A549 (cell line): ENCODE measurements around the gene CYP24A1. TPM values are rescaled to one million over a fixed set of nuclear protein-coding genes. Genes with fewer than 3 reads are reported as not detected.

ENCODE experiments used
- ATAC-seq, 2 experiments: fragments of 200-7000 bp in 1 of 2; fragments of >200 bp in 1 of 2; cut with Nextera tagmentation in 1 of 2; cut with Tn5 transposase in 1 of 2; 3 replicates each; pipeline versions ENCODE4 v1.8.0 to v1.9.1; 2018 to 2020; ENCODE audit warnings: mild to moderate bottlenecking in 1 of 2, moderate library complexity in 1 of 2
- CTCF ChIA-PET: fragments of 300-600 bp; sonication (Branson Sonifier 250); formaldehyde crosslinking; extraction: SDS; loops from one replicate; lab custom pipeline; 2021; ENCODE audit warnings: antibody characterized with exemption, inconsistent platforms; lab: Yijun Ruan, JAX
- POLR2A ChIA-PET: fragments of 350-600 bp; formaldehyde crosslinking; extraction: SDS; loops from one replicate; lab custom pipeline; 2021; ENCODE audit warnings: antibody characterized with exemption, inconsistent platforms; lab: Yijun Ruan, JAX
- DNase-seq, 2 experiments: peaks; one replicate each; pipeline versions ENCODE4 v3.0.0 to v3.0.0-alpha.2; 2011 to 2016; ENCODE audit warnings: low read depth in 1 of 2, low spot score in 1 of 2
- FAIRE-seq: peaks from 2 replicates; lab custom pipeline; 2011; peaks lifted over from hg19 to GRCh38; lab: Jason Lieb, UNC
- H3K27ac ChIP-seq, 2 experiments: fragments of >200 bp; sonication (Bioruptor Twin); formaldehyde crosslinking; 3 replicates each; pipeline ENCODE4 v1.5.1; 2016 to 2017
- H3K4me1 ChIP-seq: fragments of >200 bp; sonication (Bioruptor Twin); formaldehyde crosslinking; 3 replicates; pipeline ENCODE4 v1.6.1; 2016
- H3K4me2 ChIP-seq: fragments of >200 bp; sonication (Bioruptor Twin); formaldehyde crosslinking; 3 replicates; pipeline ENCODE4 v1.6.1; 2016
- H3K4me3 ChIP-seq: fragments of >200 bp; sonication (Bioruptor Twin); formaldehyde crosslinking; 3 replicates; pipeline ENCODE4 v1.5.1; 2016
- H3K9me3 ChIP-seq: fragments of >200 bp; sonication (Bioruptor Twin); formaldehyde crosslinking; 3 replicates; pipeline ENCODE4 v1.6.1; 2016
- CBX2 ChIP-seq: fragments of 200-600 bp; sonication (generic); IDR thresholded peaks from 2 replicates; pipeline ENCODE4 v1.6.1; 2016; ENCODE audit warnings: low read depth, mild to moderate bottlenecking, borderline replicate concordance
- CBX8 ChIP-seq: fragments of 200-600 bp; sonication (generic); IDR thresholded peaks from 2 replicates; pipeline ENCODE4 v1.6.1; 2016
- CHD2 ChIP-seq: fragments of 150-350 bp; IDR thresholded peaks from 2 replicates; pipeline ENCODE4 v1.6.1; 2014; ENCODE audit warnings: low read length; ENCODE audit not compliant: partially characterized antibody
- CHD4 ChIP-seq: fragments of 200-600 bp; sonication (generic); IDR thresholded peaks from 2 replicates; pipeline ENCODE4 v1.6.1; 2016; ENCODE audit warnings: antibody characterized with exemption, mild to moderate bottlenecking, borderline replicate concordance
- EHMT2 ChIP-seq: fragments of 200-600 bp; sonication (generic); IDR thresholded peaks from 2 replicates; pipeline ENCODE4 v1.6.1; 2016; ENCODE audit warnings: antibody characterized with exemption, low read depth, mild to moderate bottlenecking, moderate library complexity
- EP300 ChIP-seq, 2 experiments: fragments of >200 bp; sonication (Bioruptor Twin); formaldehyde crosslinking; IDR thresholded peaks; 2 replicates in 1 of 2; 3 replicates in 1 of 2; pipeline ENCODE4 v1.6.1; 2016 to 2017
- FOSB ChIP-seq: fragments of 250-450 bp; sonication (Bioruptor Pico); IDR thresholded peaks from 2 replicates; pipeline ENCODE4 v1.5.0; 2020; ENCODE audit warnings: mild to moderate bottlenecking, moderate library complexity
- FOXS1 ChIP-seq: fragments of 250-450 bp; sonication (Bioruptor Pico); IDR thresholded peaks from 2 replicates; pipeline ENCODE4 v1.5.0; 2020; ENCODE audit warnings: mild to moderate bottlenecking, moderate library complexity
- GATA3 ChIP-seq: IDR thresholded peaks from 2 replicates; pipeline ENCODE4 v1.6.1; 2012; ENCODE audit warnings: borderline replicate concordance
- HDAC2 ChIP-seq: fragments of 200-600 bp; sonication (generic); IDR thresholded peaks from 2 replicates; pipeline ENCODE4 v1.6.1; 2016
- HES2 ChIP-seq: fragments of >200 bp; sonication (Bioruptor Twin); formaldehyde crosslinking; IDR thresholded peaks from 2 replicates; pipeline ENCODE4 v1.6.1; 2016
- HEYL ChIP-seq: fragments of 250-450 bp; sonication (Bioruptor Pico); IDR thresholded peaks from 2 replicates; pipeline ENCODE4 v1.8.0; 2021; ENCODE audit warnings: mild to moderate bottlenecking, moderate library complexity
- HOXA7 ChIP-seq: fragments of 250-450 bp; sonication (Bioruptor Pico); IDR thresholded peaks from 2 replicates; pipeline ENCODE4 v1.5.0; 2020; ENCODE audit warnings: mild to moderate bottlenecking, moderate library complexity
- HOXB13 ChIP-seq: fragments of 250-450 bp; sonication (Bioruptor Pico); IDR thresholded peaks from 2 replicates; pipeline ENCODE4 v1.5.0; 2020; ENCODE audit warnings: low read depth, mild to moderate bottlenecking, moderate library complexity
- HOXB5 ChIP-seq: fragments of 250-450 bp; sonication (Bioruptor Pico); IDR thresholded peaks from 2 replicates; pipeline ENCODE4 v1.5.0; 2020; ENCODE audit warnings: mild to moderate bottlenecking, moderate library complexity
- JUN ChIP-seq, 2 experiments: fragments of >200 bp; sonication (Bioruptor Twin); formaldehyde crosslinking; IDR thresholded peaks; 2 replicates in 1 of 2; 3 replicates in 1 of 2; pipeline ENCODE4 v1.6.1; 2016 to 2017
- MAFK ChIP-seq: fragments of 450-650 bp; IDR thresholded peaks from 2 replicates; pipeline ENCODE4 v1.6.1; 2014; ENCODE audit not compliant: partially characterized antibody
- MYC ChIP-seq: IDR thresholded peaks from 2 replicates; pipeline ENCODE4 v1.6.1; 2012; ENCODE audit warnings: mild to moderate bottlenecking, inconsistent platforms, low read length, improper control_type of control experiment, borderline replicate concordance
- NFE2L2 ChIP-seq: fragments of 150-350 bp; conservative IDR thresholded peaks from 2 replicates; pipeline ENCODE4 v1.6.1; 2014; ENCODE audit warnings: low read length
- NR3C1 ChIP-seq: fragments of >200 bp; sonication (Bioruptor Twin); formaldehyde crosslinking; IDR thresholded peaks from 3 replicates; pipeline ENCODE4 v1.6.1; 2017
- PHF8 ChIP-seq: fragments of 200-600 bp; sonication (generic); IDR thresholded peaks from 2 replicates; pipeline ENCODE4 v1.6.1; 2016; ENCODE audit warnings: low read depth, mild to moderate bottlenecking, antibody characterized with exemption, moderate library complexity, borderline replicate concordance
- POLR2A ChIP-seq: IDR thresholded peaks from 2 replicates; pipeline ENCODE4 v1.6.1; 2012; ENCODE audit warnings: mild to moderate bottlenecking, low read length
- POLR2AphosphoS2 ChIP-seq: conservative IDR thresholded peaks from 2 replicates; pipeline ENCODE4 v1.6.1; 2012; ENCODE audit warnings: low read length, improper control_type of control experiment, inconsistent platforms
- RAD21 ChIP-seq, 2 experiments: fragments of >200 bp in 1 of 2; sonication (Bioruptor Twin) in 1 of 2; formaldehyde crosslinking in 1 of 2; IDR thresholded peaks in 1 of 2; conservative IDR thresholded peaks in 1 of 2; 2 replicates in 1 of 2; 3 replicates in 1 of 2; pipeline ENCODE4 v1.6.1; 2012 to 2018; ENCODE audit warnings: inconsistent platforms in 1 of 2
- RARB ChIP-seq: fragments of 250-450 bp; sonication (Bioruptor Pico); IDR thresholded peaks from 2 replicates; pipeline ENCODE4 v1.8.0; 2021; ENCODE audit warnings: mild to moderate bottlenecking, moderate library complexity
- RFX5 ChIP-seq: fragments of 450-650 bp; IDR thresholded peaks from 2 replicates; pipeline ENCODE4 v1.7.1; 2014; ENCODE audit warnings: antibody characterized with exemption, mild to moderate bottlenecking, moderate library complexity
- SMC3 ChIP-seq: fragments of >200 bp; sonication (Bioruptor Twin); formaldehyde crosslinking; IDR thresholded peaks from 3 replicates; pipeline ENCODE4 v1.6.1; 2018; ENCODE audit warnings: inconsistent platforms
- TP53 ChIP-seq: fragments of 250-450 bp; sonication (Bioruptor Pico); IDR thresholded peaks from 2 replicates; pipeline ENCODE4 v1.5.0; 2021; ENCODE audit warnings: mild to moderate bottlenecking, moderate library complexity
- USF2 ChIP-seq: fragments of 450-650 bp; IDR thresholded peaks from 2 replicates; pipeline ENCODE4 v1.6.1; 2014; ENCODE audit warnings: antibody characterized with exemption
- ZC3H11A ChIP-seq: fragments of 450-650 bp; IDR thresholded peaks from 2 replicates; pipeline ENCODE4 v1.6.1; 2014; ENCODE audit warnings: antibody characterized with exemption, mild to moderate bottlenecking
- ZFP36 ChIP-seq: fragments of 450-650 bp; IDR thresholded peaks from 2 replicates; pipeline ENCODE4 v1.6.1; 2014; ENCODE audit warnings: borderline replicate concordance; ENCODE audit not compliant: partially characterized antibody
- ZNF302 ChIP-seq: fragments of 250-450 bp; sonication (Bioruptor Pico); IDR thresholded peaks from 2 replicates; pipeline ENCODE4 v1.9.0; 2021; ENCODE audit warnings: inconsistent platforms, mild to moderate bottlenecking, moderate library complexity
- ZSCAN20 ChIP-seq: fragments of 250-450 bp; sonication (Bioruptor Pico); IDR thresholded peaks from 2 replicates; pipeline ENCODE4 v1.8.0; 2022; ENCODE audit warnings: mild to moderate bottlenecking, moderate library complexity
- WGBS: methylation state at CpG from one replicate; pipeline ENCODE4 v1.1.6; 2017; ENCODE audit errors: missing lambda C conversion rate; 5-methylcytosine and 5-hydroxymethylcytosine counted together
- polyA plus RNA-seq, 4 experiments: library from polyadenylated mRNA; depleted of rRNA in 3 of 4; stranded (reverse); fragments of >200 nt; fragmentation: RNase III in 1 of 4; extraction: RNeasy Plus Mini Kit Qiagen cat#74134 plus additional on column Dnase treatment in 1 of 4; gene quantifications; 2 replicates in 3 of 4; 3 replicates in 1 of 4; pipeline ENCODE4 v1.2.3, GENCODE V29; 2011 to 2017
- TF ChIP-seq, protein P1 (sequence below): IDR thresholded peaks from 2 replicates; pipeline ENCODE4 v1.6.1; 2012; ENCODE audit warnings: low read depth, borderline replicate concordance
- TF ChIP-seq, protein P2 (sequence below): fragments of >200 bp; sonication (Bioruptor Twin); formaldehyde crosslinking; IDR thresholded peaks from 3 replicates; pipeline ENCODE4 v1.5.1; 2016
- TF ChIP-seq, protein P3 (sequence below): fragments of 200-600 bp; sonication (generic); IDR thresholded peaks from 2 replicates; pipeline ENCODE4 v1.6.1; 2016; ENCODE audit warnings: antibody characterized with exemption, mild to moderate bottlenecking, moderate library complexity

Gene CYP24A1
- polyA plus RNA-seq, 2 of the 4 experiments (the other 2 are of a cell fraction): 722 to 1,617 TPM

GRCh38 chr20:54151075-54151439, 22.7 kb downstream of the CYP24A1 start:
- WGBS: 0% methylated on average over 2 of the region's 2 CpGs
- TF ChIP-seq HOXA7 (CRISPR knock-in tag): no peak
- TF ChIP-seq, protein P1, sequence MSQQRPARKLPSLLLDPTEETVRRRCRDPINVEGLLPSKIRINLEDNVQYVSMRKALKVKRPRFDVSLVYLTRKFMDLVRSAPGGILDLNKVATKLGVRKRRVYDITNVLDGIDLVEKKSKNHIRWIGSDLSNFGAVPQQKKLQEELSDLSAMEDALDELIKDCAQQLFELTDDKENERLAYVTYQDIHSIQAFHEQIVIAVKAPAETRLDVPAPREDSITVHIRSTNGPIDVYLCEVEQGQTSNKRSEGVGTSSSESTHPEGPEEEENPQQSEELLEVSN: no peak
- TF ChIP-seq PHF8: no peak
- TF ChIP-seq TP53 (CRISPR knock-in tag): no peak
- TF ChIP-seq CBX2: no peak
- TF ChIP-seq JUN (IDR thresholded peaks at IDR 0.05): no peak
- TF ChIP-seq, protein P2, sequence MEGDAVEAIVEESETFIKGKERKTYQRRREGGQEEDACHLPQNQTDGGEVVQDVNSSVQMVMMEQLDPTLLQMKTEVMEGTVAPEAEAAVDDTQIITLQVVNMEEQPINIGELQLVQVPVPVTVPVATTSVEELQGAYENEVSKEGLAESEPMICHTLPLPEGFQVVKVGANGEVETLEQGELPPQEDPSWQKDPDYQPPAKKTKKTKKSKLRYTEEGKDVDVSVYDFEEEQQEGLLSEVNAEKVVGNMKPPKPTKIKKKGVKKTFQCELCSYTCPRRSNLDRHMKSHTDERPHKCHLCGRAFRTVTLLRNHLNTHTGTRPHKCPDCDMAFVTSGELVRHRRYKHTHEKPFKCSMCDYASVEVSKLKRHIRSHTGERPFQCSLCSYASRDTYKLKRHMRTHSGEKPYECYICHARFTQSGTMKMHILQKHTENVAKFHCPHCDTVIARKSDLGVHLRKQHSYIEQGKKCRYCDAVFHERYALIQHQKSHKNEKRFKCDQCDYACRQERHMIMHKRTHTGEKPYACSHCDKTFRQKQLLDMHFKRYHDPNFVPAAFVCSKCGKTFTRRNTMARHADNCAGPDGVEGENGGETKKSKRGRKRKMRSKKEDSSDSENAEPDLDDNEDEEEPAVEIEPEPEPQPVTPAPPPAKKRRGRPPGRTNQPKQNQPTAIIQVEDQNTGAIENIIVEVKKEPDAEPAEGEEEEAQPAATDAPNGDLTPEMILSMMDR: no peak
- TF ChIP-seq MYC: no peak
- TF ChIP-seq ZC3H11A: no peak
- TF ChIP-seq HEYL (CRISPR knock-in tag): no peak
- no peak for TF ChIP-seq NR3C1
- TF ChIP-seq SMC3: no peak
- TF ChIP-seq ZFP36: peak; percentile 8
- no peak for TF ChIP-seq FOXS1
- no peak for TF ChIP-seq POLR2AphosphoS2
- no peak for TF ChIP-seq HOXB13 (CRISPR knock-in tag)
- TF ChIP-seq CHD2: peak; percentile 9
- TF ChIP-seq CHD4: no peak
- TF ChIP-seq ZSCAN20 (CRISPR knock-in tag): no peak
- TF ChIP-seq RAD21 (conservative IDR thresholded peaks at IDR 0.05 in 1 of 2, IDR thresholded peaks at IDR 0.05 in 1 of 2): 0 out of 5 replicates have a peak, but pooled peaks of 1 of the 2 experiments have one; percentile 2
- no peak; the same call in 1 of the 2 replicates for TF ChIP-seq GATA3
- no peak for TF ChIP-seq NFE2L2
- TF ChIP-seq CBX8: no peak
- no peak for TF ChIP-seq FOSB
- TF ChIP-seq USF2: no peak
- TF ChIP-seq MAFK: no peak
- TF ChIP-seq, protein P3, sequence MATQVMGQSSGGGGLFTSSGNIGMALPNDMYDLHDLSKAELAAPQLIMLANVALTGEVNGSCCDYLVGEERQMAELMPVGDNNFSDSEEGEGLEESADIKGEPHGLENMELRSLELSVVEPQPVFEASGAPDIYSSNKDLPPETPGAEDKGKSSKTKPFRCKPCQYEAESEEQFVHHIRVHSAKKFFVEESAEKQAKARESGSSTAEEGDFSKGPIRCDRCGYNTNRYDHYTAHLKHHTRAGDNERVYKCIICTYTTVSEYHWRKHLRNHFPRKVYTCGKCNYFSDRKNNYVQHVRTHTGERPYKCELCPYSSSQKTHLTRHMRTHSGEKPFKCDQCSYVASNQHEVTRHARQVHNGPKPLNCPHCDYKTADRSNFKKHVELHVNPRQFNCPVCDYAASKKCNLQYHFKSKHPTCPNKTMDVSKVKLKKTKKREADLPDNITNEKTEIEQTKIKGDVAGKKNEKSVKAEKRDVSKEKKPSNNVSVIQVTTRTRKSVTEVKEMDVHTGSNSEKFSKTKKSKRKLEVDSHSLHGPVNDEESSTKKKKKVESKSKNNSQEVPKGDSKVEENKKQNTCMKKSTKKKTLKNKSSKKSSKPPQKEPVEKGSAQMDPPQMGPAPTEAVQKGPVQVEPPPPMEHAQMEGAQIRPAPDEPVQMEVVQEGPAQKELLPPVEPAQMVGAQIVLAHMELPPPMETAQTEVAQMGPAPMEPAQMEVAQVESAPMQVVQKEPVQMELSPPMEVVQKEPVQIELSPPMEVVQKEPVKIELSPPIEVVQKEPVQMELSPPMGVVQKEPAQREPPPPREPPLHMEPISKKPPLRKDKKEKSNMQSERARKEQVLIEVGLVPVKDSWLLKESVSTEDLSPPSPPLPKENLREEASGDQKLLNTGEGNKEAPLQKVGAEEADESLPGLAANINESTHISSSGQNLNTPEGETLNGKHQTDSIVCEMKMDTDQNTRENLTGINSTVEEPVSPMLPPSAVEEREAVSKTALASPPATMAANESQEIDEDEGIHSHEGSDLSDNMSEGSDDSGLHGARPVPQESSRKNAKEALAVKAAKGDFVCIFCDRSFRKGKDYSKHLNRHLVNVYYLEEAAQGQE: no peak
- TF ChIP-seq ZNF302 (CRISPR knock-in tag): no peak
- TF ChIP-seq EP300 (IDR thresholded peaks at IDR 0.05): no peak
- TF ChIP-seq RFX5: no peak
- TF ChIP-seq RARB (CRISPR knock-in tag): no peak
- TF ChIP-seq HDAC2: no peak
- TF ChIP-seq HOXB5 (CRISPR knock-in tag): no peak
- no peak for TF ChIP-seq HES2
- TF ChIP-seq POLR2A: no peak
- TF ChIP-seq EHMT2: no peak

More at GRCh38 chr20:54151075-54151439, 22.7 kb downstream of the CYP24A1 start:
- DNase-seq: peak in 1 of 2 experiments; percentile 93
- Histone ChIP-seq H3K4me1 (peaks cover 100% of the 10 kb centered on the region), H3K4me3 (no peak overlapping the region), H3K4me2 (peak overlapping the region; percentile 93; the same call in 2 of the 3 replicates), H3K9me3 (no peaks in the 10 kb centered on the region), H3K27ac (peak overlapping the region; percentile 86 to 93)
- ChIA-PET POLR2A (interaction anchor here (1.2 to 5.0 kb wide), 10 partner anchors 15 to 54 kb away, joined by 3 to 65 read pairs (median 12); no protein-coding TSS in a partner anchor), CTCF (interaction anchor here (0.9 to 4.8 kb wide), 8 partner anchors 10 to 55 kb away, joined by 3 to 24 read pairs (median 7); no protein-coding TSS in a partner anchor)
- no peak for FAIRE-seq
- peak in 1 of 2 experiments; percentile 18; a peak in 3 of 6 replicates for ATAC-seq
